ENCODE results near the gene FLOT1. TPM values are rescaled to one million over a fixed set of nuclear protein-coding genes. Genes with fewer than 3 reads are reported as not detected.

FLOT1 gene
- total RNA-seq, 1 donor from 2014 or later: 120 TPM

- DNase-seq (ENCODE audit: extremely low read depth, low read depth, low spot score): no peak
Observed at GRCh38 chr6:30705620-30706019, 36.9 kb downstream of the FLOT1 start.

GRCh38 chr6:30703821-30704220, 38.7 kb downstream of the FLOT1 start:
- no peak for DNase-seq (ENCODE audit: extremely low read depth, low read depth, low spot score)

- DNase-seq (ENCODE audit: extremely low read depth, low read depth, low spot score): no peak
Observed at GRCh38 chr6:30703011-30703410, 39.5 kb downstream of the FLOT1 start.

GRCh38 chr6:30700340-30700739, 42.1 kb downstream of the FLOT1 start:
- no peak for DNase-seq (ENCODE audit: extremely low read depth, low read depth, low spot score)

GRCh38 chr6:30696432-30696831, 46.1 kb downstream of the FLOT1 start:
- DNase-seq (ENCODE audit: extremely low read depth, low read depth, low spot score): no peak

GRCh38 chr6:30691208-30691847, 51.2 kb downstream of the FLOT1 start:
- DNase-seq (ENCODE audit: extremely low read depth, low read depth, low spot score): no peak

GRCh38 chr6:30690403-30691207, 51.9 kb downstream of the FLOT1 start, which contains the start of gene NRM:
Gene NRM (minus strand): TSS chr6:30690984. CDS start chr6:30690974, 10 bp downstream.
- DNase-seq (ENCODE audit: extremely low read depth, low read depth, low spot score): no peak

GRCh38 chr6:30689985-30690384, 52.5 kb downstream of the FLOT1 start:
- DNase-seq (ENCODE audit: extremely low read depth, low read depth, low spot score): no peak

GRCh38 chr6:30689022-30689865, 53.2 kb downstream of the FLOT1 start:
- no peak for DNase-seq (ENCODE audit: extremely low read depth, low read depth, low spot score)

GRCh38 chr6:30688569-30688968, 53.9 kb downstream of the FLOT1 start:
- DNase-seq (ENCODE audit: extremely low read depth, low read depth, low spot score): no peak

GRCh38 chr6:30687659-30688431, 54.6 kb downstream of the FLOT1 start:
- no peak for DNase-seq (ENCODE audit: extremely low read depth, low read depth, low spot score)

- DNase-seq (ENCODE audit: extremely low read depth, low read depth, low spot score): no peak
Observed at GRCh38 chr6:30686908-30687658, 55.4 kb downstream of the FLOT1 start.

GRCh38 chr6:30686009-30686907, 56.2 kb downstream of the FLOT1 start, which contains the start of gene PPP1R18:
Gene PPP1R18 (minus strand): TSS chr6:30686645. CDS start chr6:30686018, 627 bp downstream.
- DNase-seq (ENCODE audit: extremely low read depth, low read depth, low spot score): no peak

GRCh38 chr6:30685157-30686008, 57.1 kb downstream of the FLOT1 start:
- no peak for DNase-seq (ENCODE audit: extremely low read depth, low read depth, low spot score)

GRCh38 chr6:30684386-30685156, 57.9 kb downstream of the FLOT1 start:
- no peak for DNase-seq (ENCODE audit: extremely low read depth, low read depth, low spot score)

GRCh38 chr6:30683980-30684338, 58.5 kb downstream of the FLOT1 start:
- DNase-seq (ENCODE audit: extremely low read depth, low read depth, low spot score): no peak
